Measurements from ENCODE around the gene GPR156. TPM values are rescaled to one million over a fixed set of nuclear protein-coding genes. Genes with fewer than 3 reads are reported as not detected.

The GPR156 gene
- total and polyA plus RNA-seq, 2 of the 4 experiments (the other 2 are of a cell fraction), result 0.09 to 0.18 TPM

DNA sequence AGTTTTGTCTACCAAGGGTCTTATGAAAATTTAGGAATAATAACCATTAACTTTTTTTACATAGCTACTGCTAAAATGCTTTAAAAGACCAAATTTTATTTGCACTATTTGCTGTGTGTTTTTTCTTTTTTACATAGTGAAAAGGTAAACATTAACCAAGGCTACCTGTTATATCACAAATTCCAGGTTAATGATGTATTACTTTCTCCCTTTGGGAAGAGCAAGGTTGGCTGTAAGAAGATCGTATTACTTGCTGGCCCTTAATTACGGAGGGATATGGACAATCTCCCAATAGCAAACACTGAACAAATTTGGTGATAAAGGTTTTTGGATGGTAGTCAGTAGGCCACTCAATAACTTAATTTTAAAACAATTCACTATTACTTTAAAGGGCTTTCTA is 41.8 kb upstream of the GPR156 start:
- POLR2A ChIA-PET (ENCODE audit: unreplicated experiment), result no interaction called here
- dilution Hi-C loops (cut with HindIII; ENCODE audit: low sequenced_read_pairs, unreplicated experiment), result no loop called here
- H2BK15ac ChIP-seq (ENCODE audit: low read depth, low read length), result no peak overlapping the region

More for the DNA sequence above, 41.8 kb upstream of the GPR156 start:
- Histone ChIP-seq H4K91ac (ENCODE audit: insufficient read depth, low read depth, low read length) (no peak overlapping the region), H3K4ac (ENCODE audit: low read depth, low read length) (no peak overlapping the region), H2AFZ (replicated peaks; ENCODE audit: low read length, poor library complexity) (no peak overlapping the region), H3K18ac (ENCODE audit: low read depth, low read length) (no peak overlapping the region), H3K9me3 (ENCODE audit: control insufficient read depth, insufficient read depth, low read length) (no peaks in the 10 kb centered on the region), H2BK20ac (ENCODE audit: low read depth, low read length) (no peak overlapping the region), H3K14ac (replicated peaks; ENCODE audit: low read depth, low read length) (no peak overlapping the region), H2BK120ac (ENCODE audit: low read depth, low read length) (no peak overlapping the region), H2AK5ac (ENCODE audit: low read depth, low read length) (no peak overlapping the region), H3K23ac (ENCODE audit: low read depth, low read length) (no peak overlapping the region), H3K36me3 (ENCODE audit: control insufficient read depth, insufficient read depth, low read length) (peaks cover 9% of the 10 kb centered on the region), H3K56ac (ENCODE audit: extremely low read depth, insufficient read depth, low read length) (no peak overlapping the region), H3K4me3 (ENCODE audit: insufficient read depth, low read depth, low read length) (no peak overlapping the region), H3K27me3 (ENCODE audit: control insufficient read depth, insufficient read depth, low read length) (no peaks in the 10 kb centered on the region), H3K4me1 (ENCODE audit: control insufficient read depth, insufficient read depth, low read length) (no peaks in the 10 kb centered on the region), H3K27ac (ENCODE audit: insufficient read depth, low read length) (no peak overlapping the region), H3K4me2 (ENCODE audit: low read depth, low read length) (no peak overlapping the region), H4K8ac (ENCODE audit: low read depth in 2 of 2, low read length in 2 of 2) (no peak overlapping the region), H3K9ac (ENCODE audit: low read depth, low read length) (no peak overlapping the region), H4K20me1 (ENCODE audit: insufficient read depth, low read length) (no peaks in the 10 kb centered on the region), H2BK5ac (ENCODE audit: low read depth, low read length, poor library complexity, severe bottlenecking) (no peak overlapping the region), H3K79me1 (ENCODE audit: low read depth in 1 of 2, low read length in 2 of 2) (0 out of 4 replicates have a peak, but pooled peaks cover 0 to under 1% of the 10 kb centered on the region in 2 experiments), H4K5ac (ENCODE audit: low read depth, low read length) (no peak overlapping the region), H3K9me1 (ENCODE audit: insufficient read depth, low read length) (no peaks in the 10 kb centered on the region), H2AK9ac (replicated peaks; ENCODE audit: low read depth, low read length, poor library complexity) (no peak overlapping the region)
- ATAC-seq (ENCODE audit: low read depth) (no peak), DNase-seq (no peak)
- CTCF ChIA-PET, result no interaction called here
- BruUV-seq (replicated peaks), result no TSS peak
- in situ Hi-C loops (cut with MboI; ENCODE audit: low sequenced_read_pairs), result no loop called here
- no CpG with 5 or more reads among the region's 2 CpGs for WGBS, 2 experiments (ENCODE audit: extremely low coverage in 2 of 2, insufficient read length in 1 of 2)
- intact Hi-C loops (cut with micrococcal nuclease), result no loop called here
- TF ChIP-seq BHLHE40 (IDR thresholded peaks at IDR 0.05; ENCODE audit: low read depth, low read length), result no peak
- TF ChIP-seq POLR2A (IDR thresholded peaks at IDR 0.05; ENCODE audit: low read depth, low read length), result no peak
- no peak for TF ChIP-seq CHD1 (IDR thresholded peaks at IDR 0.05; ENCODE audit: low read depth, low read length)
- TF ChIP-seq, protein P1, sequence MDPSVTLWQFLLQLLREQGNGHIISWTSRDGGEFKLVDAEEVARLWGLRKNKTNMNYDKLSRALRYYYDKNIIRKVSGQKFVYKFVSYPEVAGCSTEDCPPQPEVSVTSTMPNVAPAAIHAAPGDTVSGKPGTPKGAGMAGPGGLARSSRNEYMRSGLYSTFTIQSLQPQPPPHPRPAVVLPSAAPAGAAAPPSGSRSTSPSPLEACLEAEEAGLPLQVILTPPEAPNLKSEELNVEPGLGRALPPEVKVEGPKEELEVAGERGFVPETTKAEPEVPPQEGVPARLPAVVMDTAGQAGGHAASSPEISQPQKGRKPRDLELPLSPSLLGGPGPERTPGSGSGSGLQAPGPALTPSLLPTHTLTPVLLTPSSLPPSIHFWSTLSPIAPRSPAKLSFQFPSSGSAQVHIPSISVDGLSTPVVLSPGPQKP (IDR thresholded peaks at IDR 0.05; ENCODE audit: borderline replicate concordance, low read depth, low read length), result no peak
- TF ChIP-seq, protein P2, sequence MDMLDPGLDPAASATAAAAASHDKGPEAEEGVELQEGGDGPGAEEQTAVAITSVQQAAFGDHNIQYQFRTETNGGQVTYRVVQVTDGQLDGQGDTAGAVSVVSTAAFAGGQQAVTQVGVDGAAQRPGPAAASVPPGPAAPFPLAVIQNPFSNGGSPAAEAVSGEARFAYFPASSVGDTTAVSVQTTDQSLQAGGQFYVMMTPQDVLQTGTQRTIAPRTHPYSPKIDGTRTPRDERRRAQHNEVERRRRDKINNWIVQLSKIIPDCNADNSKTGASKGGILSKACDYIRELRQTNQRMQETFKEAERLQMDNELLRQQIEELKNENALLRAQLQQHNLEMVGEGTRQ (IDR thresholded peaks at IDR 0.05; ENCODE audit: low read depth, low read length), result no peak
- no peak for TF ChIP-seq CEBPB (IDR thresholded peaks at IDR 0.05; ENCODE audit: low read depth, low read length)
- TF ChIP-seq MAFK (IDR thresholded peaks at IDR 0.05; ENCODE audit: low read depth, low read length), result no peak
- TF ChIP-seq NFE2L2 (IDR thresholded peaks at IDR 0.05; ENCODE audit: low read depth, low read length), result no peak
- no peak for TF ChIP-seq MAZ (IDR thresholded peaks at IDR 0.05; ENCODE audit: borderline replicate concordance, low read depth, low read length)
- no peak for TF ChIP-seq RAD21 (IDR thresholded peaks at IDR 0.05; ENCODE audit: low read length)
- TF ChIP-seq RFX5 (IDR thresholded peaks at IDR 0.05; ENCODE audit: low read depth, low read length), result no peak
- TF ChIP-seq MXI1 (IDR thresholded peaks at IDR 0.05; ENCODE audit: borderline replicate concordance, low read depth, low read length), result no peak
- TF ChIP-seq RCOR1 (IDR thresholded peaks at IDR 0.05; ENCODE audit: insufficient replicate concordance, low read length), result no peak
- TF ChIP-seq, protein P3, sequence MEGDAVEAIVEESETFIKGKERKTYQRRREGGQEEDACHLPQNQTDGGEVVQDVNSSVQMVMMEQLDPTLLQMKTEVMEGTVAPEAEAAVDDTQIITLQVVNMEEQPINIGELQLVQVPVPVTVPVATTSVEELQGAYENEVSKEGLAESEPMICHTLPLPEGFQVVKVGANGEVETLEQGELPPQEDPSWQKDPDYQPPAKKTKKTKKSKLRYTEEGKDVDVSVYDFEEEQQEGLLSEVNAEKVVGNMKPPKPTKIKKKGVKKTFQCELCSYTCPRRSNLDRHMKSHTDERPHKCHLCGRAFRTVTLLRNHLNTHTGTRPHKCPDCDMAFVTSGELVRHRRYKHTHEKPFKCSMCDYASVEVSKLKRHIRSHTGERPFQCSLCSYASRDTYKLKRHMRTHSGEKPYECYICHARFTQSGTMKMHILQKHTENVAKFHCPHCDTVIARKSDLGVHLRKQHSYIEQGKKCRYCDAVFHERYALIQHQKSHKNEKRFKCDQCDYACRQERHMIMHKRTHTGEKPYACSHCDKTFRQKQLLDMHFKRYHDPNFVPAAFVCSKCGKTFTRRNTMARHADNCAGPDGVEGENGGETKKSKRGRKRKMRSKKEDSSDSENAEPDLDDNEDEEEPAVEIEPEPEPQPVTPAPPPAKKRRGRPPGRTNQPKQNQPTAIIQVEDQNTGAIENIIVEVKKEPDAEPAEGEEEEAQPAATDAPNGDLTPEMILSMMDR (conservative IDR thresholded peaks at IDR 0.05; ENCODE audit: low read depth, low read length), result no peak
- TF ChIP-seq SMC3 (IDR thresholded peaks at IDR 0.05; ENCODE audit: low read depth, low read length), result no peak
- no peak for TF ChIP-seq FOS (IDR thresholded peaks at IDR 0.05; ENCODE audit: low read depth, low read length)
